HFF-Myc (cell line): ENCODE data around the gene KLRC2.
"Not testable (repeated sequence)": the region's sequence is repeated elsewhere in the genome, so short reads cannot be mapped to it uniquely, and the experiment has no call there.

ENCODE experiments used
- DNase-seq: peaks from one replicate; pipeline ENCODE4 v3.0.0-alpha.2; 2011; ENCODE audit warnings: low read depth; ENCODE audit errors: extremely low read depth
- H3K4me3 ChIP-seq: replicated peaks from 2 replicates; pipeline ENCODE4 v1.5.1; 2011; ENCODE audit warnings: low read depth, mild to moderate bottlenecking, control low read depth, low read length
- TF ChIP-seq, protein P1 (sequence below): IDR thresholded peaks from 2 replicates; pipeline ENCODE4 v1.5.1; 2012; ENCODE audit warnings: mild to moderate bottlenecking, low read depth, low read length, control low read depth; ENCODE audit errors: missing control alignments

Gene KLRC2

DNA sequence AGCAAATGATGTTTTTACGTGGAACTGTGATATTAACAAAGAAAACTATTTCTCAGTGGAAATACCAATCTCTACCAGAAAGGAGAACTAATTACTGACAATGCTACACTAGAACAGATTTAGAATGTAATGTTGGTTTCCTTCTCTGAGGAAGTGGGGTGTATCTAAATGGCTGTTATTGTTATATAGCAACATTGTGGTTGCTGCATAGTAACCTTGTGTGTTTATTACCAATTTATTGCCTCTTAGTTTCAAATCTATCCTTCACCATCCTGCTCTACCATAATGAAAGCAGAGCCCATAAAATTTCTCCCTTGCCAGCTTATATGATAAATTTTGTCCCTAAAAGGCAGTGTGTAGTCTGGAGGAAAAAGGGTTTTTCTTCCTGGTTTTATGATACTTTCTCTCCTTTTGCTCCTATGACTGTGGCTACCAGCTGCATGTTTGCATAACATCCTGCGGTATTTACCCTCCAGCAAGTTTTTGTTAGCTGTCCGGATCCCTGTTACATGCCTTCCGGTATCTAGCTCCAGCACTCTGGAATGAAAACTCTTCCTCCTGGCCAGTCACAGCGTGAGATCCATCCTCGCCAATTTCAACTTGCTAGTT lies 40.3 kb downstream of the KLRC2 start:
- no peak overlapping the region for H3K4me3 ChIP-seq
- DNase-seq, result peak; percentile 79
- TF ChIP-seq, protein P1, sequence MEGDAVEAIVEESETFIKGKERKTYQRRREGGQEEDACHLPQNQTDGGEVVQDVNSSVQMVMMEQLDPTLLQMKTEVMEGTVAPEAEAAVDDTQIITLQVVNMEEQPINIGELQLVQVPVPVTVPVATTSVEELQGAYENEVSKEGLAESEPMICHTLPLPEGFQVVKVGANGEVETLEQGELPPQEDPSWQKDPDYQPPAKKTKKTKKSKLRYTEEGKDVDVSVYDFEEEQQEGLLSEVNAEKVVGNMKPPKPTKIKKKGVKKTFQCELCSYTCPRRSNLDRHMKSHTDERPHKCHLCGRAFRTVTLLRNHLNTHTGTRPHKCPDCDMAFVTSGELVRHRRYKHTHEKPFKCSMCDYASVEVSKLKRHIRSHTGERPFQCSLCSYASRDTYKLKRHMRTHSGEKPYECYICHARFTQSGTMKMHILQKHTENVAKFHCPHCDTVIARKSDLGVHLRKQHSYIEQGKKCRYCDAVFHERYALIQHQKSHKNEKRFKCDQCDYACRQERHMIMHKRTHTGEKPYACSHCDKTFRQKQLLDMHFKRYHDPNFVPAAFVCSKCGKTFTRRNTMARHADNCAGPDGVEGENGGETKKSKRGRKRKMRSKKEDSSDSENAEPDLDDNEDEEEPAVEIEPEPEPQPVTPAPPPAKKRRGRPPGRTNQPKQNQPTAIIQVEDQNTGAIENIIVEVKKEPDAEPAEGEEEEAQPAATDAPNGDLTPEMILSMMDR, result no peak

DNA sequence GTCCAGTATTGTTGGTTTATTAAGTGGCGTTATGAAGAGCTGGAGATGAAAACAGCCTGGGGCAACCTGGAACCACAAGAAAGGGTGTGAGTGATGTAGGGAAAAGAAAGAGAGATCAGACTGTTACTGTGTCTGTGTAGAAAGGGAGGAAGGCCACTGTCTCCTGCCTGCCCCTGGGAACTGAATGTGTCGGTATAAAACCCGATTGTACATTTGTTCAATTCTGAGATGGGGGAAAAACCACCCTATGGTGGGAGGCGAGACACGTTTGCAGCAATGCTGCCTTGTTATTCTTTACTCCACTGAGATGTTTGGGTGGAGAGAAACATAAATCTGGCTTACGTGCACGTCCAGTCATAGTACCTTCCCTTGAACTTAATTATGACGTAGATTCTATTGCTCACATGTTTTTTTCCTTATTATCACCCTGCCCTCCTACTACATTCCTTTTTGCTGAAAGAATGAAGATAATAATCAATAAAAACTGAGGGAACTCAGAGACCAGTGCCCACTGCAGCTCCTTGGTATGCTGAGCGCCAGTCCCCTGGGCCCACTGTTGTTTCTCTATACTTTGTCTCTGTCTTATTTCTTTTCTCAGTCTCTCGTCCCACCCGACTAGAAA lies 41.2 kb downstream of the KLRC2 start:
- DNase-seq, H3K4me3 ChIP-seq: not testable (repeated sequence)

DNA sequence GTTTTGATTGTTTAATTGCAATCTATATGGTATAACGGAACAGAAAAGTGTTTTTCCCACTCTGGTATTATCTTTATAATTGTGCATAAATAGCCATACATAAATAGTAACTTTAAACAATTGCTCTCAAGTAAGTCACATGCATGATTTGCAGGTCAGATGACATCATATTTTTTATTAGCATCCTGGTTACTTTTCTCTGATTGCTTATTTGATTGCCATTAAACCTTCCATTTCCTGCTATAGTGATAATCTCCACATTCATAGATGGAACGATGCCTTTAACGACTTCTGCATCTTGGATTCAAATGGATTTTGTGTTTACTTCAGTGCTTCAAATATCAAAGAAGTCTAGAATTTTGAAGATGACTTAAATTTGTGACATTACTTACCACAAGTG lies 42.5 kb downstream of the KLRC2 start:
- TF ChIP-seq, protein P1, result no peak
- no peak for DNase-seq
- no peak overlapping the region for H3K4me3 ChIP-seq

DNA sequence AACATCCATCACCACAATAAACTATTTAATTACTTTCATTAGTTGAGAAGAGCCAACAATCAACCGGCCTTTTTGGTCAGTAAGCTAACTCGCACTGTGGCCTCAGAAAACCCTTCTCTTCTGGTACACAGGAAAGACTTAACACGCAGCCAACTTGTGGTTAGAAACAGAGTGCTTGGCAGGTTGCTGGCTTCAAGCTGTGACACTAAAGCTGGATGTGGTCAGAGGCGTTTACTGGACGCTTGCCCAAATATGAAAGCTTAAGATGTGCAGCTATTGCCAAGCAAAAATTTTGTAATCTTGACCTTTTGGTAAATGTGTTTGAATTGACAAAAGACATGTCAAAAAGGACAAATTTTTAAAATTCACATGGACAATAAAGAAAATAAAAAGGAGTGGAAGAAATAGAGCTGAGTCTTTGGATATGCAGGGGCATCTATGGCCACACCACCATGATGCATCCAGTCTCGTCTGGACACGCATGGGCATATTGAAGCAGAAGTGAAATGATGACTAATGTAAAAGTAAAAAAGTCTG lies 43.3 kb downstream of the KLRC2 start:
- TF ChIP-seq, protein P1, result no peak
- DNase-seq, result peak; percentile 54
- no peak overlapping the region for H3K4me3 ChIP-seq

DNA sequence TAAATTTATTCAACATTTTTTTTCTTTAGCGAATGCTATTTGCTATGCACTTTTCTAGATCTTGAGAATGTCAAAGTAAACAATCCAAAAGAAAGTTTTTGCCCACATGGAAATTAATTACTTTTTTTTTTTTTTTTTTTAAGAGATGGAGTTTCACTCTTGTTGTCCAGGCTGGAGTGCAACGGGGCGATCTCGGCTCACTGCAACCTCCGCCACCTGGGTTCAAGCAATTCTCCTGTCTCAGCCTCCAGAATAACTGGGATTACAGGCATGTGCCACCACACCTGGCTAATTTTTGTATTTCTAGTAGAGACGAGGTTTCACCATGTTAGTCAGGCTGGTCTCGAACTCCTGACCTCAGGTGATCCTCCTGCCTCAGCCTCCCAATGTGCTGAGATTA lies 44.8 kb downstream of the KLRC2 start:
- H3K4me3 ChIP-seq, DNase-seq: not testable (repeated sequence)

DNA sequence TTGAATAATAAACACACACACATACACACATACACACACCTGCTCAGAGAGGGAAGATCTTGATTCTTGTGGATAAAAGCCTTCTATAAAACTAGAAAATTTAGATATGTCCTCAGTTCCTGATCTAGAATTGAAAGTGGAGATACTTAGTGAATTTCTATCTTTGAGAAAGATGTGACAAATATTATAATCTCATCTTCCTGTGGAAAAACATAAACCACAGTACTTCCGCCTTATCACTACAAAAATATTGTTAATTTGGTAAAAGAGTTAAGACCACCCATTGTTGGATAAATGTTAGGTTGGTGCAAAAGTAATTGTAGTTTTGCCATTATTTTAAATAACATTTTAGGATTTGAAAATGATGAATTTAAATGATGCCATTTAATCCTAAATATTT lies 45.9 kb downstream of the KLRC2 start, which contains the start of gene KLRK1:
Gene KLRK1, minus strand, starts transcription at position 138 of the 400 bp plus-strand sequence. CDS start 1,231 bp downstream, outside the sequence.
- no peak for DNase-seq
- TF ChIP-seq, protein P1, result no peak
- no peak within 1 kb of the TSS for H3K4me3 ChIP-seq

DNA sequence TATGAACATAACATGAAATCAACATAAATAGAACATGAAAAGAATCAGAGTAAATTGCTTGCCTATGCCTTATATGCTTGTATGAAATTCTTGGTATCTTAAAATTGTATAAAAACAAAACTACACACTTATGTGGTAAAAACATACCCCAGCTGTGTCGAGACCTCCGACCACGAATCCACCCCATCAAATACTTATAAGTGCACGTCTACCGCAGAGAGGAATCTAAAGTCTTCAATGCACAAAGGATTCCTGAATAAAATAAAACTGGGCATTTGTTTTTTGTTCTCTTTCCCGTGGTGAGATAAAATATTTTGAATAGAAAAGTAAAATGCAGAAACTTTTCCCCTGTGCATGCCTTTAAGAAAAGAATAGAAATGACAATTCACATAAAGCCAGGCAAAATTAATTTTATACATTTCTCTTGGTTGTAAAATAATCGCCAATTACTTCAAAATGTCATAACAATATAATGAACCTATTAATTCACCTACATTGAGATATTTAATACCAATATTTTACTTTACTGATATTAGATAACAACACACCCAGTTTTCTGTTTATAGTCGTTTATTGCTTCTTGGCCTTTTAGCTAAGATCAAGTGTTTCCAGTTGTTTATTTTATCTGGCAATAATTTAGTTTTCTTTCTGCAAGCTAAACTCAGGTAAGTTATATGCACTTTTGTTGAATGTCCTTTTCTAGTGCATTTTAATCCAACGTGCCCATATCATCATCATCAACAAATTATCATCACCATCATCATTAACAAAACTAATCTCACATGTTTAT lies 47.0 kb downstream of the KLRC2 start:
- H3K4me3 ChIP-seq, result no peak overlapping the region
- TF ChIP-seq, protein P1, result no peak
- no peak for DNase-seq

DNA sequence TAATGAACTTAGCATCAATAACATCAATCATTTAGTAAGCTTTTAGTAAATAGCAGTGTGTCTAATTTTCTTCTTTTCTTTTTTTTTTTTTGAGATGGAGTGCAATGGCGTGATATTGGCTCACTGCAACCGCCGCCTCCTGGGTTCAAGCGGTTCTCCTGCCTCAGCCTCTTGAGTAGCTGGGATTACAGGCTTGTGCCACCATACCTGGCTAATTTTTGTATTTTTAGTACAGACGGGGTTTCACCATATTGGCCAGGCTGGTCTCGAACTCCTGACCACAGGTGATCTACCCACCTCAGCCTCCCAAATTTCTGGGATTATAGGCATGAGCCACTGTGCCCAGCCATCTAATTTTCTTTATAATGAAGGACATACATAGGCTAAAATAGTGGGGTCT lies 48.3 kb downstream of the KLRC2 start:
- DNase-seq, H3K4me3 ChIP-seq: not testable (repeated sequence)
